Measurements from ENCODE around the gene EPB42.

DNA sequence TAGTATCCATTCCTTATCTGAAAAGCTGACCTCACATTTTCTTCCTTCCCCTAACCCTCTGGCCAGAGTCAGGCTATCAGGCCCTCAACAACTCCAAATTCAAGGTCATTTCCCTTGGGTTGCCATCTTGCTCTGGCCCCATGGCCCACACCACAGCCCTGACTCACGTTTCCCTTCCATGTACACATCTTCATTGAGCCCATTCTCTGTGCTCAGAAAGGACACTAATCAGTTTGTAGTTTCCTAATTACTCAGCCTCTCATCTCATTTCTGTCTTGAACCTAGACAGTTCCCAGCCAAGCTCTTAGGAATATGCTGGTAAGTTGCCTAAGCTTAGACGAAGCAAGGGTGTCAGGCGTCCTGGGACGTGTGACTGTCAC, 31.0 kb upstream of the EPB42 start:
- TF ChIP-seq, protein P1, sequence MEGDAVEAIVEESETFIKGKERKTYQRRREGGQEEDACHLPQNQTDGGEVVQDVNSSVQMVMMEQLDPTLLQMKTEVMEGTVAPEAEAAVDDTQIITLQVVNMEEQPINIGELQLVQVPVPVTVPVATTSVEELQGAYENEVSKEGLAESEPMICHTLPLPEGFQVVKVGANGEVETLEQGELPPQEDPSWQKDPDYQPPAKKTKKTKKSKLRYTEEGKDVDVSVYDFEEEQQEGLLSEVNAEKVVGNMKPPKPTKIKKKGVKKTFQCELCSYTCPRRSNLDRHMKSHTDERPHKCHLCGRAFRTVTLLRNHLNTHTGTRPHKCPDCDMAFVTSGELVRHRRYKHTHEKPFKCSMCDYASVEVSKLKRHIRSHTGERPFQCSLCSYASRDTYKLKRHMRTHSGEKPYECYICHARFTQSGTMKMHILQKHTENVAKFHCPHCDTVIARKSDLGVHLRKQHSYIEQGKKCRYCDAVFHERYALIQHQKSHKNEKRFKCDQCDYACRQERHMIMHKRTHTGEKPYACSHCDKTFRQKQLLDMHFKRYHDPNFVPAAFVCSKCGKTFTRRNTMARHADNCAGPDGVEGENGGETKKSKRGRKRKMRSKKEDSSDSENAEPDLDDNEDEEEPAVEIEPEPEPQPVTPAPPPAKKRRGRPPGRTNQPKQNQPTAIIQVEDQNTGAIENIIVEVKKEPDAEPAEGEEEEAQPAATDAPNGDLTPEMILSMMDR (IDR thresholded peaks at IDR 0.05 in 8 of 11, conservative IDR thresholded peaks at IDR 0.05 in 3 of 11), result no peak
- TF ChIP-seq POLR2A (IDR thresholded peaks at IDR 0.05) (no peak), POLR2AphosphoS5 (IDR thresholded peaks at IDR 0.05) (no peak)
